ENCODE measurements around the gene EPHA7.

DNA sequence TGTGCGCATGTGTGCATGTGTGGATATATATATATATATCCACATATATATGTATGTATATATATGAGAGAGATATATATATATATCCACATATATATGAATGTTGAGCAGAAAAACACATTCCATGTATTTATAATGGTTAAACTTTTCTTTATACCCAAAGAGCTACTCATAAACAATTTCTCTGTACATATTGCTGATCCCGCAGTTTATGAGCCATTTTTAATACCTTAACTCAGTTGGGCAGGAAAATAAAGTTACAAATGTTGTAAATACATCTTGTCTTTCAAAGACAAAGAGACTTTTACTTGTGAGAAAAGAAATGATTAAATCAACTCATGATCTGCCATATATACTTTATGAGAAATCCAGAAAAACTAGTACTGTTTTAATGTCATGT, 18.1 kb upstream of the EPHA7 start:
- TF ChIP-seq EZH2phosphoT487 (IDR thresholded peaks at IDR 0.05; ENCODE audit: borderline replicate concordance, low read length): no peak
- TF ChIP-seq, protein P1, sequence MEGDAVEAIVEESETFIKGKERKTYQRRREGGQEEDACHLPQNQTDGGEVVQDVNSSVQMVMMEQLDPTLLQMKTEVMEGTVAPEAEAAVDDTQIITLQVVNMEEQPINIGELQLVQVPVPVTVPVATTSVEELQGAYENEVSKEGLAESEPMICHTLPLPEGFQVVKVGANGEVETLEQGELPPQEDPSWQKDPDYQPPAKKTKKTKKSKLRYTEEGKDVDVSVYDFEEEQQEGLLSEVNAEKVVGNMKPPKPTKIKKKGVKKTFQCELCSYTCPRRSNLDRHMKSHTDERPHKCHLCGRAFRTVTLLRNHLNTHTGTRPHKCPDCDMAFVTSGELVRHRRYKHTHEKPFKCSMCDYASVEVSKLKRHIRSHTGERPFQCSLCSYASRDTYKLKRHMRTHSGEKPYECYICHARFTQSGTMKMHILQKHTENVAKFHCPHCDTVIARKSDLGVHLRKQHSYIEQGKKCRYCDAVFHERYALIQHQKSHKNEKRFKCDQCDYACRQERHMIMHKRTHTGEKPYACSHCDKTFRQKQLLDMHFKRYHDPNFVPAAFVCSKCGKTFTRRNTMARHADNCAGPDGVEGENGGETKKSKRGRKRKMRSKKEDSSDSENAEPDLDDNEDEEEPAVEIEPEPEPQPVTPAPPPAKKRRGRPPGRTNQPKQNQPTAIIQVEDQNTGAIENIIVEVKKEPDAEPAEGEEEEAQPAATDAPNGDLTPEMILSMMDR (IDR thresholded peaks at IDR 0.05; ENCODE audit: low read depth, low read length, poor library complexity, severe bottlenecking): no peak

All from DOHH2 (cell line).